ENCODE data around the gene EEF1E1.

The EEF1E1 gene

GRCh38 chr6:8102122-8102958, at the start of gene EEF1E1:
Gene EEF1E1, minus strand, starts transcription at chr6:8102548. Its CDS starts 27 bp downstream, at chr6:8102521.
- peak; percentile 76 for DNase-seq

GRCh38 chr6:8149350-8149749, 47.0 kb upstream of the EEF1E1 start:
- no peak for DNase-seq

- no peak for DNase-seq
These were observed 41.6 kb upstream of the EEF1E1 start for GRCh38 chr6:8143945-8144344.

- DNase-seq, result no peak
These were observed 37.1 kb upstream of the EEF1E1 start for GRCh38 chr6:8139451-8139850.

- DNase-seq, result no peak
These were observed 35.2 kb upstream of the EEF1E1 start for GRCh38 chr6:8137529-8137939.

- no peak for DNase-seq
These were observed 32.9 kb upstream of the EEF1E1 start for GRCh38 chr6:8135276-8135675.

GRCh38 chr6:8132130-8132529, 29.8 kb upstream of the EEF1E1 start:
- DNase-seq, result no peak

GRCh38 chr6:8131265-8131897, 29.0 kb upstream of the EEF1E1 start:
- DNase-seq, result no peak

- DNase-seq, result no peak
These were observed 28.1 kb upstream of the EEF1E1 start for GRCh38 chr6:8130399-8130798.

GRCh38 chr6:8123236-8123635, 20.9 kb upstream of the EEF1E1 start:
- no peak for DNase-seq

- DNase-seq, result no peak
These were observed 12.6 kb upstream of the EEF1E1 start for GRCh38 chr6:8114956-8115355.

- no peak for DNase-seq
These were observed 10.8 kb upstream of the EEF1E1 start for GRCh38 chr6:8113131-8113654.

GRCh38 chr6:8110725-8111124, 8.4 kb upstream of the EEF1E1 start:
- DNase-seq, result no peak

- DNase-seq, result no peak
These were observed 7.9 kb upstream of the EEF1E1 start for GRCh38 chr6:8110117-8110721.

GRCh38 chr6:8108759-8109539, 6.6 kb upstream of the EEF1E1 start:
- DNase-seq, result no peak

- DNase-seq, result no peak
These were observed 5.8 kb upstream of the EEF1E1 start for GRCh38 chr6:8108031-8108660.

- no peak for DNase-seq
These were observed 3.4 kb upstream of the EEF1E1 start for GRCh38 chr6:8105791-8106190.

- no peak for DNase-seq
These were observed 1.4 kb upstream of the EEF1E1 start for GRCh38 chr6:8103726-8104125.

GRCh38 chr6:8100159-8100854, 2.0 kb downstream of the EEF1E1 start:
- no peak for DNase-seq

GRCh38 chr6:8090650-8091049, 11.7 kb downstream of the EEF1E1 start:
- DNase-seq, result no peak

GRCh38 chr6:8088886-8089285, 13.5 kb downstream of the EEF1E1 start:
- DNase-seq, result no peak
